Measurements from ENCODE around the gene SPOCK1.

- TF ChIP-seq CTCF (IDR thresholded peaks at IDR 0.05) (no peak), EP300 (IDR thresholded peaks at IDR 0.05) (no peak), POLR2A (IDR thresholded peaks at IDR 0.05) (no peak)
These were observed 137.8 kb downstream of the SPOCK1 start for GRCh38 chr5:137361280-137361679.
